Measurements from ENCODE around the gene UNKL. TPM values are rescaled to one million over a fixed set of nuclear protein-coding genes. Genes with fewer than 3 reads are reported as not detected.

Gene UNKL
- total RNA-seq, 4 donors from 2014 or later: 15.2 to 86.4 (median 24.2) TPM

DNA sequence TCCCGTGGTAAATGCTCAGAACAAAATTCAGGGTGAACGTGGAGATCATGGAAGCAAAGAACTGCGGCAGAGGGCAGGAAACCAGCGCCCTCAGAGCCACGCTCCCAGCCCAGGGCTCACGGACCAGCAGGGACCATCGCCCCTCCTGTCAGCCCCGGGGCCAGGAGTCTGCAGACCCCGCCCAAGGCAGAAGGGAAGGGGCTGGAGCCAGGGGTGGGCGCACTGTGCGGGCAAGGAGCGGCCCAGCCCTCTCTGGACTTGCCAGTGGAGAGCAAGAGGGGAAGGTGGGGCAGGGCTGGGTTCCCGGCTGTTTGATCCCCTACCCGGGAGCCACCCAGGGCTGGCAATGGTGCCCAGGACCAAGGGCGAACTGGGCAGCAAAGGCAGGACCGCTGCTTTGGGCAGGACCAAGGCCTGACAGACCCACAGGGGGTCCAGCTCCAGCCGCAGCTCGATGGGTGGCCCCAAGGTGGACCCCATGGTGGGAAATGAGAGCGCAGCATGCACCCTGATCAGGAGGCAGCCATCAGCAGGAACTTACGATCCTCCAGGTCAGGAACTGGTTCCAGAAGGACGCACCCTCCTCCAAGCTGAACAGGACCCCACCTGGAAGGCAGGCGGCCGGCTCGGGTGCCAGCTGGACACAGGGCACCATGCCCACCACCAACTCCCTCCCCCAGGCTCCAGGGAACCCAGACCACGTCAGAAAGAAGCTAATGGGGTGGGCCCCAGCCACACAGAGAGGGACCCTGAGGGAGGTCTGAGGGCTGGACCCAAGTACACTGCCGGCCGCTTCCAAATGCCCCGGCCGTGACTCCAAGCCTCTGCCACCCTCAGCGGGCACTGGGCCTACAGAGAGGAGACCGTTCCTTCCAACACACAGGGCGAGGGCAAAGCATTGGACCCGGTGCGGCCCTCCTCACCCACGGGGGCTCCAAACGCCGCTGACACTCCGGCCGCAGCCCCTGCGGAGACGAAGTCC lies 41.0 kb upstream of the UNKL start:
- TF ChIP-seq, protein P1, sequence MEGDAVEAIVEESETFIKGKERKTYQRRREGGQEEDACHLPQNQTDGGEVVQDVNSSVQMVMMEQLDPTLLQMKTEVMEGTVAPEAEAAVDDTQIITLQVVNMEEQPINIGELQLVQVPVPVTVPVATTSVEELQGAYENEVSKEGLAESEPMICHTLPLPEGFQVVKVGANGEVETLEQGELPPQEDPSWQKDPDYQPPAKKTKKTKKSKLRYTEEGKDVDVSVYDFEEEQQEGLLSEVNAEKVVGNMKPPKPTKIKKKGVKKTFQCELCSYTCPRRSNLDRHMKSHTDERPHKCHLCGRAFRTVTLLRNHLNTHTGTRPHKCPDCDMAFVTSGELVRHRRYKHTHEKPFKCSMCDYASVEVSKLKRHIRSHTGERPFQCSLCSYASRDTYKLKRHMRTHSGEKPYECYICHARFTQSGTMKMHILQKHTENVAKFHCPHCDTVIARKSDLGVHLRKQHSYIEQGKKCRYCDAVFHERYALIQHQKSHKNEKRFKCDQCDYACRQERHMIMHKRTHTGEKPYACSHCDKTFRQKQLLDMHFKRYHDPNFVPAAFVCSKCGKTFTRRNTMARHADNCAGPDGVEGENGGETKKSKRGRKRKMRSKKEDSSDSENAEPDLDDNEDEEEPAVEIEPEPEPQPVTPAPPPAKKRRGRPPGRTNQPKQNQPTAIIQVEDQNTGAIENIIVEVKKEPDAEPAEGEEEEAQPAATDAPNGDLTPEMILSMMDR (IDR thresholded peaks at IDR 0.05): no peak
- Histone ChIP-seq H3K9me3 (no peaks in the 10 kb centered on the region), H3K36me3 (peaks cover 0 to 29% (median under 1%) of the 10 kb centered on the region in 4 donors), H3K4me3 (no peak overlapping the region), H3K27ac (no peak overlapping the region), H3K27me3 (no peaks in the 10 kb centered on the region), H3K4me1 (no peaks in the 10 kb centered on the region)
- 93% methylated on average over 39 of the region's 41 CpGs; no CpG with 5 or more reads in 1 of the 2 donors for WGBS, 2 donors (ENCODE audit: low coverage in 1 of 2)
- intact Hi-C loops (cut with DNase I; ENCODE audit: low total_unique reads) (no loop called here), in situ Hi-C loops (cut with MboI; ENCODE audit: low pct_ligation_motif_present in 1 of 4, low pct_unique_long_range_greater_than_20kb in 1 of 4, low sequenced_read_pairs in 3 of 4) (no loop called here)
- no peak for DNase-seq

DNA sequence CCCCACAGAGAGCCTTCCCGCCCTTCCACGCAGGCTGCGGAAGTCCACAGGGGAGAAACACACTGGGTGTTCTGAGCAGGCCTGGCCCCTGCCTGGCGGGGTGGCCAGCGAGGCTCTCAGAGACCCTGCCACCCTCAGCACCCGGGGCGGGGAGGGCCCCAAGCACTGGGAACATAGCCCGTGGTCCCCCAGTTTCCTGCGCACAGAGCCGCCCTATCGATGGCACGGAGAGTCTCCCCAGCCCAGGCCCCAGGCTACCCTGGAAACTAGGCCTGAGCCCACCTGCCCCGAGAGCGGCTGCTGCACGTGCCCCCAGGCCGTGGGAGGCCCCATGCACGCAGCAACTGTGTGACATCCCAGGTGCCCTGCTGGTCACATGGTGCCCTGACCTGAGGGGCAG lies 40.1 kb upstream of the UNKL start:
- in situ Hi-C loops (cut with MboI; ENCODE audit: low pct_ligation_motif_present in 1 of 4, low pct_unique_long_range_greater_than_20kb in 1 of 4, low sequenced_read_pairs in 3 of 4) (no loop called here), intact Hi-C loops (cut with DNase I; ENCODE audit: low total_unique reads) (no loop called here)
- WGBS, 2 donors (ENCODE audit: low coverage in 1 of 2): 92 to 95% methylated on average over 5 to 11 of the region's 17 CpGs

DNA sequence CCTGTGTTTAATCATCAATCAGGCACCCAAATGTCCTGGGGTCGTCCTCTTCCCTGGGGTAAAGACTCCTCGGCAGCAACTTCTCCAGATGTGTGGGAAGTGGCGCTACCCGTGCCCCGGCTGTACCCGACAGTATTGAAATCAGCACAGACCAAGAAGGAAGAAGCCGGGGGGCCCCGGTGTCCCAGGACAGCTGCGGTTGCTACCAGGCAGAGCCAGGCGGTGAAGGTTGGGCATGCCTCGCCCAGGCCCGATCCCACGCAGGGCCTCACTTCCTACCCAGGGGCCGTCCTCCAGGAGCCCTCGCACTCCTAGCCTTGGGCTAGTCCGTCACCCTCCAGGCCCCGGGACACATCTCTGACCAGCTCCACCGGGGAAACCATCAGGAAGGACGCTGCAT lies 38.8 kb upstream of the UNKL start:
- in situ Hi-C loops (cut with MboI; ENCODE audit: low pct_ligation_motif_present in 1 of 4, low pct_unique_long_range_greater_than_20kb in 1 of 4, low sequenced_read_pairs in 3 of 4): no loop called here
- peaks cover 0 to 31% (median 0%) of the 10 kb centered on the region in 4 donors for H3K36me3 ChIP-seq
- H3K27me3 ChIP-seq: no peaks in the 10 kb centered on the region
- H3K27ac ChIP-seq: no peak overlapping the region
- DNase-seq: no peak
- H3K4me1 ChIP-seq: no peaks in the 10 kb centered on the region
- no peak overlapping the region for H3K4me3 ChIP-seq
- intact Hi-C loops (cut with DNase I; ENCODE audit: low total_unique reads): no loop called here
- 95% methylated on average over 19 of the region's 19 CpGs; no CpG with 5 or more reads in 1 of the 2 donors for WGBS, 2 donors (ENCODE audit: low coverage in 1 of 2)
- no peaks in the 10 kb centered on the region for H3K9me3 ChIP-seq
- TF ChIP-seq, protein P1 (IDR thresholded peaks at IDR 0.05): no peak
- TF ChIP-seq EP300 (IDR thresholded peaks at IDR 0.05; ENCODE audit: low read depth): no peak
- TF ChIP-seq POLR2AphosphoS5 (IDR thresholded peaks at IDR 0.05): no peak
- no peak for TF ChIP-seq POLR2A (IDR thresholded peaks at IDR 0.05)

More for the DNA sequence above, 40.1 kb upstream of the UNKL start:
- Histone ChIP-seq H3K9me3 (no peaks in the 10 kb centered on the region), H3K36me3 (peaks cover 0 to 29% (median 0%) of the 10 kb centered on the region in 4 donors), H3K27me3 (no peaks in the 10 kb centered on the region), H3K27ac (no peak overlapping the region), H3K4me3 (no peak overlapping the region), H3K4me1 (no peaks in the 10 kb centered on the region)
- no peak for TF ChIP-seq POLR2AphosphoS5 (IDR thresholded peaks at IDR 0.05)
- no peak for TF ChIP-seq POLR2A (IDR thresholded peaks at IDR 0.05)
- no peak for TF ChIP-seq EP300 (IDR thresholded peaks at IDR 0.05; ENCODE audit: low read depth)
- TF ChIP-seq, protein P1 (IDR thresholded peaks at IDR 0.05): no peak
- DNase-seq: no peak

DNA sequence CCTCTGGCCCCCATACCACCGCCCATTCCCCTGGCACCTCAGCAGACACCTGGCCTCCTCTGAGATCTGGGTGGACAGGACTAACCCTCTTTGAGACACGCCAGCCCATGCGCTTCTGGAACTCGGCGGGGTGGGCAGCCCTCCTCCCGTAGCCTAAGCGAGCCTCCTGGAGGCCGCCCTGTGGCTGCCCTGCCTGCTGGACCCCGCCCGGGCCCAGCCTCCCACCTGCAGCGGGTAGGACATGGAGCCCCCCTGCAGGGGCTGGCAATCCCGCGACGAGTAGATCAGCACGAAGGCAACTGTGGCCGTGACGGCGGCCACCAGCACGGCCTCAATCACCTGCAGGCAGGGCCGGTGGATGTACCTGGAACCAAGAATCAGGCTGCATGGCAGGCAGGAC lies 38.0 kb upstream of the UNKL start:
- H3K27me3 ChIP-seq: no peaks in the 10 kb centered on the region
- H3K36me3 ChIP-seq: peaks cover 0 to 35% (median 0%) of the 10 kb centered on the region in 4 donors
- H3K9me3 ChIP-seq: no peaks in the 10 kb centered on the region
- no peak for DNase-seq
- no peaks in the 10 kb centered on the region for H3K4me1 ChIP-seq
- no peak overlapping the region for H3K27ac ChIP-seq
- in situ Hi-C loops (cut with MboI; ENCODE audit: low pct_ligation_motif_present in 1 of 4, low pct_unique_long_range_greater_than_20kb in 1 of 4, low sequenced_read_pairs in 3 of 4) (no loop called here), intact Hi-C loops (cut with DNase I; ENCODE audit: low total_unique reads) (no loop called here)
- WGBS, 2 donors (ENCODE audit: low coverage in 1 of 2): no CpG with 5 or more reads among the region's 20 CpGs
- H3K4me3 ChIP-seq: no peak overlapping the region
- TF ChIP-seq POLR2AphosphoS5 (IDR thresholded peaks at IDR 0.05): no peak
- no peak for TF ChIP-seq POLR2A (IDR thresholded peaks at IDR 0.05)
- TF ChIP-seq, protein P1 (IDR thresholded peaks at IDR 0.05): no peak
- no peak for TF ChIP-seq EP300 (IDR thresholded peaks at IDR 0.05; ENCODE audit: low read depth)
